H9 (cell line): ENCODE measurements around the gene NUDT4. TPM values are rescaled to one million over a fixed set of nuclear protein-coding genes. Genes with fewer than 3 reads are reported as not detected.

Source experiments
- DNase-seq: peaks from one replicate; pipeline ENCODE4 v3.0.0-alpha.2; 2017
- H2AFZ ChIP-seq: one replicate; pipeline ENCODE4 v1.6.1; 2013; ENCODE audit warnings: mild to moderate bottlenecking, low read length, control low read depth, moderate library complexity
- H2AK5ac ChIP-seq: 2 replicates; pipeline ENCODE4 v1.6.1; 2013; ENCODE audit warnings: low read length, control low read depth, mixed read lengths; ENCODE audit not compliant: insufficient read length
- H2BK120ac ChIP-seq: one replicate; pipeline ENCODE4 v1.6.1; 2013; ENCODE audit warnings: low read depth, mild to moderate bottlenecking, low read length, control low read depth, inconsistent platforms; ENCODE audit not compliant: poor library complexity, severe bottlenecking
- H2BK12ac ChIP-seq: 2 replicates; pipeline ENCODE4 v1.6.1; 2013; ENCODE audit warnings: low read length, control low read depth, mixed read lengths, low read depth; ENCODE audit not compliant: insufficient read length
- H2BK15ac ChIP-seq: 2 replicates; pipeline ENCODE4 v1.6.1; 2013; ENCODE audit warnings: low read depth, low read length, control low read depth
- H2BK20ac ChIP-seq: one replicate; pipeline ENCODE4 v1.6.1; 2013; ENCODE audit warnings: low read depth, mild to moderate bottlenecking, low read length, control low read depth, inconsistent platforms; ENCODE audit not compliant: poor library complexity, severe bottlenecking
- H2BK5ac ChIP-seq: 2 replicates; pipeline ENCODE4 v1.6.1; 2013; ENCODE audit warnings: low read length, control low read depth, mixed read lengths; ENCODE audit not compliant: insufficient read length
- H3K14ac ChIP-seq: 2 replicates; pipeline ENCODE4 v1.6.1; 2013; ENCODE audit warnings: low read length, control low read depth; ENCODE audit not compliant: insufficient read depth
- H3K18ac ChIP-seq: 2 replicates; pipeline ENCODE4 v1.6.1; 2013; ENCODE audit warnings: low read depth, mild to moderate bottlenecking, mixed read lengths, low read length, control low read depth; ENCODE audit not compliant: insufficient read length
- H3K23ac ChIP-seq: 2 replicates; pipeline ENCODE4 v1.6.1; 2013; ENCODE audit warnings: low read length, control low read depth, mixed read lengths, low read depth; ENCODE audit not compliant: insufficient read length
- H3K23me2 ChIP-seq: 2 replicates; pipeline ENCODE4 v1.6.1; 2013; ENCODE audit warnings: low read depth, mild to moderate bottlenecking, mixed read lengths, low read length, control low read depth; ENCODE audit not compliant: insufficient read length, poor library complexity, severe bottlenecking
- H3K27ac ChIP-seq: 2 replicates; pipeline ENCODE4 v1.5.1; 2013; ENCODE audit warnings: low read length, control low read depth, mixed read lengths, low read depth; ENCODE audit not compliant: insufficient read length
- H3K27me3 ChIP-seq: 2 replicates; pipeline ENCODE4 v1.6.1; 2013; ENCODE audit warnings: low read length, control low read depth, inconsistent platforms; ENCODE audit not compliant: insufficient read depth
- H3K4ac ChIP-seq: 2 replicates; pipeline ENCODE4 v1.6.1; 2013; ENCODE audit warnings: low read depth, mild to moderate bottlenecking, control low read depth, inconsistent platforms, low read length, moderate library complexity
- H3K4me1 ChIP-seq: 2 replicates; pipeline ENCODE4 v1.6.1; 2013; ENCODE audit warnings: low read length, control low read depth, inconsistent platforms; ENCODE audit not compliant: insufficient read depth
- H3K4me2 ChIP-seq: 2 replicates; pipeline ENCODE4 v1.6.1; 2013; ENCODE audit warnings: low read length, control low read depth, mixed read lengths; ENCODE audit not compliant: insufficient read length, insufficient read depth
- H3K56ac ChIP-seq: 2 replicates; pipeline ENCODE4 v1.6.1; 2013; ENCODE audit warnings: low read depth, mild to moderate bottlenecking, mixed read lengths, low read length, control low read depth; ENCODE audit not compliant: insufficient read length
- H3K79me1 ChIP-seq: 2 replicates; pipeline ENCODE4 v1.6.1; 2013; ENCODE audit warnings: low read depth, mild to moderate bottlenecking, moderate library complexity, low read length, control low read depth, inconsistent platforms; ENCODE audit not compliant: insufficient read depth, poor library complexity, severe bottlenecking
- H3K79me2 ChIP-seq: 2 replicates; pipeline ENCODE4 v1.6.1; 2013; ENCODE audit warnings: low read length, control low read depth, inconsistent platforms; ENCODE audit not compliant: insufficient read depth
- H3K9ac ChIP-seq: 2 replicates; pipeline ENCODE4 v1.6.1; 2013; ENCODE audit warnings: low read length, control low read depth, mixed read lengths; ENCODE audit not compliant: insufficient read length; ENCODE audit errors: extremely low read depth
- H3K9me3 ChIP-seq: one replicate; pipeline ENCODE4 v1.6.1; 2013; ENCODE audit warnings: low read depth, low read length, inconsistent platforms; ENCODE audit not compliant: control insufficient read depth
- H3T11ph ChIP-seq: one replicate; pipeline ENCODE4 v1.6.1; 2013; ENCODE audit warnings: mild to moderate bottlenecking, low read length, control low read depth, inconsistent platforms
- H4K20me1 ChIP-seq: one replicate; pipeline ENCODE4 v1.6.1; 2013; ENCODE audit not compliant: control insufficient read depth, insufficient read length, insufficient read depth
- H4K5ac ChIP-seq: 2 replicates; pipeline ENCODE4 v1.6.1; 2013; ENCODE audit warnings: low read depth, mild to moderate bottlenecking, mixed read lengths, low read length, control low read depth; ENCODE audit not compliant: insufficient read length
- H4K8ac ChIP-seq: replicated peaks from 2 replicates; pipeline ENCODE4 v1.6.1; 2013; ENCODE audit warnings: low read length, control low read depth, mixed read lengths, low read depth; ENCODE audit not compliant: insufficient read length
- H4K91ac ChIP-seq: 2 replicates; pipeline ENCODE4 v1.6.1; 2013; ENCODE audit warnings: low read depth, mild to moderate bottlenecking, moderate library complexity, mixed read lengths, low read length, control low read depth; ENCODE audit not compliant: insufficient read length
- H3K27ac Mint-ChIP-seq, 3 experiments: 2 replicates in 2 of 3; 3 replicates in 1 of 3; pipeline ENCODE4 v1.8.0; 2020 to 2021; ENCODE audit warnings: mixed read lengths in 3 of 3, mild to moderate bottlenecking in 1 of 3, moderate library complexity in 1 of 3
- H3K27me3 Mint-ChIP-seq: 2 replicates; pipeline ENCODE4 v1.8.0; 2021; ENCODE audit warnings: low read depth, mild to moderate bottlenecking, moderate library complexity, mixed read lengths
- H3K36me3 Mint-ChIP-seq, 3 experiments: 2 replicates in 2 of 3; 3 replicates in 1 of 3; pipeline ENCODE4 v1.8.0; 2020 to 2021; ENCODE audit warnings: low read depth in 3 of 3, mixed read lengths in 3 of 3; ENCODE audit not compliant: insufficient read depth in 1 of 3
- H3K4me1 Mint-ChIP-seq, 2 experiments: 2 replicates each; pipeline ENCODE4 v1.8.0; 2020; ENCODE audit warnings: mixed read lengths in 2 of 2
- H3K4me3 Mint-ChIP-seq, 2 experiments: 2 replicates in 1 of 2; 3 replicates in 1 of 2; pipeline ENCODE4 v1.8.0; 2020 to 2021; ENCODE audit warnings: mild to moderate bottlenecking in 2 of 2, mixed read lengths in 2 of 2, moderate library complexity in 1 of 2
- H3K9me3 Mint-ChIP-seq, 2 experiments: 2 replicates in 1 of 2; 3 replicates in 1 of 2; pipeline ENCODE4 v1.8.0; 2020; ENCODE audit warnings: mild to moderate bottlenecking in 2 of 2, mixed read lengths in 2 of 2, moderate library complexity in 1 of 2
- WGBS: extraction: QIAGEN DNeasy Blood & Tissue Kit; methylation state at CpG from one replicate; pipeline ENCODE4 v1.1.7; 2013; ENCODE audit warnings: missing lambda C conversion rate, low lambda C conversion rate, mixed read lengths; ENCODE audit not compliant: insufficient read length; ENCODE audit errors: extremely low coverage; 5-methylcytosine and 5-hydroxymethylcytosine counted together
- total RNA-seq: library from RNA; stranded (reverse); gene quantifications from 2 replicates; pipeline ENCODE4 v1.2.1, GENCODE V29; 2021
- TF ChIP-seq, protein P1 (sequence below): fragments of 200-600 bp; sonication (generic); conservative IDR thresholded peaks from 3 replicates; pipeline ENCODE4 v1.8.0; 2021; ENCODE audit warnings: antibody characterized with exemption, mild to moderate bottlenecking

The NUDT4 gene
- total RNA-seq, 1 experiment from 2014 or later: 40.6 TPM

DNA sequence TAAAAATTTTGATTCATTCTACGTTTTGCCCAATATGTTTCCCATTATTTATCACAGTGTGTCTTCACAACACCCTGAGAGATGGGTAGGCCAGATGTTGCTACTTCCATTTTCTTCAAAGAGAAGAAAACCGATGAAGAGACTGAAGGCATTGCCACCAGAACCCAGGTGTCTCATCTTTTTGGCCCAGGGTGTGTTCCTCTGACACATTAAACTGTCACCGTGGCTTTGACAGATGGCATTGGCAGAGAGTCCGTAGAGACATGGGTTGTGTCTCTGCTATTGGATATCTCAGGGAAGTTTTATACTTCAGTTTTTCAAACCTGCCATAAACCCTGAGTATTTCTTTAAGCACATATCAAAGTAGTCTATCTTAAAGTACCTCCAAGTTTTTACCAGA, 11.3 kb upstream of the NUDT4 start:
- Histone ChIP-seq H3K23ac (no peak overlapping the region), H4K20me1 (no peaks in the 10 kb centered on the region), H3K9me3 (no peaks in the 10 kb centered on the region), H3K4me2 (no peak overlapping the region), H3K4ac (no peak overlapping the region), H4K5ac (no peak overlapping the region), H3K27me3 (no peaks in the 10 kb centered on the region), H3K79me1 (no peaks in the 10 kb centered on the region), H2BK15ac (no peak overlapping the region), H3K18ac (no peak overlapping the region), H2BK5ac (no peak overlapping the region), H3K23me2 (no peaks in the 10 kb centered on the region), H4K91ac (no peak overlapping the region), H3K4me1 (peaks cover 2% of the 10 kb centered on the region), H3K9ac (no peak overlapping the region), H3K27ac (no peak overlapping the region), H2AFZ (no peak overlapping the region), H3K14ac (no peak overlapping the region), H3K56ac (no peak overlapping the region), H2AK5ac (no peak overlapping the region), H2BK20ac (no peak overlapping the region), H4K8ac (no peak overlapping the region), H3T11ph (no peak overlapping the region), H3K79me2 (no peaks in the 10 kb centered on the region), H2BK120ac (no peak overlapping the region), H2BK12ac (no peak overlapping the region)
- Mint-ChIP-seq H3K27ac (no peak overlapping the region), H3K36me3 (peaks cover 0 to 7% (median 5%) of the 10 kb centered on the region in 3 experiments; a peak in 3 of 7 replicates), H3K4me3 (no peak overlapping the region), H3K27me3 (no peaks in the 10 kb centered on the region), H3K9me3 (no peaks in the 10 kb centered on the region), H3K4me1 (peaks cover 16 to 20% of the 10 kb centered on the region in 2 experiments)
- TF ChIP-seq, protein P1, sequence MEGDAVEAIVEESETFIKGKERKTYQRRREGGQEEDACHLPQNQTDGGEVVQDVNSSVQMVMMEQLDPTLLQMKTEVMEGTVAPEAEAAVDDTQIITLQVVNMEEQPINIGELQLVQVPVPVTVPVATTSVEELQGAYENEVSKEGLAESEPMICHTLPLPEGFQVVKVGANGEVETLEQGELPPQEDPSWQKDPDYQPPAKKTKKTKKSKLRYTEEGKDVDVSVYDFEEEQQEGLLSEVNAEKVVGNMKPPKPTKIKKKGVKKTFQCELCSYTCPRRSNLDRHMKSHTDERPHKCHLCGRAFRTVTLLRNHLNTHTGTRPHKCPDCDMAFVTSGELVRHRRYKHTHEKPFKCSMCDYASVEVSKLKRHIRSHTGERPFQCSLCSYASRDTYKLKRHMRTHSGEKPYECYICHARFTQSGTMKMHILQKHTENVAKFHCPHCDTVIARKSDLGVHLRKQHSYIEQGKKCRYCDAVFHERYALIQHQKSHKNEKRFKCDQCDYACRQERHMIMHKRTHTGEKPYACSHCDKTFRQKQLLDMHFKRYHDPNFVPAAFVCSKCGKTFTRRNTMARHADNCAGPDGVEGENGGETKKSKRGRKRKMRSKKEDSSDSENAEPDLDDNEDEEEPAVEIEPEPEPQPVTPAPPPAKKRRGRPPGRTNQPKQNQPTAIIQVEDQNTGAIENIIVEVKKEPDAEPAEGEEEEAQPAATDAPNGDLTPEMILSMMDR: no peak
- no CpG with 5 or more reads among the region's 4 CpGs for WGBS
- DNase-seq: no peak
